ENCODE data around the gene ESPL1. TPM values are rescaled to one million over a fixed set of nuclear protein-coding genes. Genes with fewer than 3 reads are reported as not detected.

The ESPL1 gene
- total RNA-seq, 5 donors from 2014 or later (not counting 1 experiment from before 2014, with no cell fraction given) = 1.2 to 2.5 (median 1.6) TPM

DNA sequence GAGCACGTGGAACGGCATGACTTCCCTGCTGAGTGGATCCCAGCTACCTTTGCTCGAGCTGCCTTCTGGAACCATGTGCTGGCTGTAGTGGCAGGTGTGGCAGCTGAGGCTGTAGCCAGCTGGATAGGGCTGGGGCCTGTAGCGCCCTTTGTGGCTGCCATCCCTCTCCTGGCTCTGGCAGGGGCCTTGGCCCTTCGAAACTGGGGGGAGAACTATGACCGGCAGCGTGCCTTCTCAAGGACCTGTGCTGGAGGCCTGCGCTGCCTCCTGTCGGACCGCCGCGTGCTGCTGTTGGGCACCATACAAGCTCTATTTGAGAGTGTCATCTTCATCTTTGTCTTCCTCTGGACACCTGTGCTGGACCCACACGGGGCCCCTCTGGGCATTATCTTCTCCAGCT lies 14.8 kb upstream of the ESPL1 start:
- H3K4me3 Mint-ChIP-seq = peak overlapping the region; percentile 85 to 99 (median 96)
- peak overlapping the region; percentile 92 to 93 for H3K27ac Mint-ChIP-seq
- peaks cover 38 to 56% (median 46%) of the 10 kb centered on the region in 3 donors for H3K4me1 Mint-ChIP-seq
- H3K9me3 ChIP-seq = no peaks in the 10 kb centered on the region
- H3K27me3 ChIP-seq (replicated peaks in 1 of 2; ENCODE audit: control insufficient read depth in 2 of 2, extremely low read depth in 1 of 2, insufficient read depth in 2 of 2, low read length in 1 of 2) = no peaks in the 10 kb centered on the region
- no peaks in the 10 kb centered on the region for H3K9me3 Mint-ChIP-seq
- ChIA-PET CTCF (interaction anchor here in 1 of 2 donors (0.6 to 3.0 kb wide), 5 partner anchors 9 to 39 kb away, joined by 3 to 22 read pairs (median 6); partner anchors contain the start of gene ESPL1), POLR2A (no interaction called here)
- peaks cover 5% of the 10 kb centered on the region for H3K36me3 Mint-ChIP-seq
- no peaks in the 10 kb centered on the region for H3K27me3 Mint-ChIP-seq
- peaks cover 26 to 51% of the 10 kb centered on the region in 2 experiments for H3K4me1 ChIP-seq (ENCODE audit: control insufficient read depth in 1 of 2, extremely low read depth in 1 of 2, insufficient read depth in 2 of 2, low read length in 2 of 2)
- ATAC-seq (replicated peaks in 1 of 4) = no peak
- H3K27ac ChIP-seq (ENCODE audit: low read length) = no peak overlapping the region
- H3K4me3 ChIP-seq (ENCODE audit: control insufficient read depth in 1 of 2, extremely low read depth in 1 of 2, low read length in 1 of 2) = peak overlapping the region in 1 of 2 donors; percentile 63
- peaks cover 0 to 5% of the 10 kb centered on the region in 2 donors for H3K36me3 ChIP-seq (ENCODE audit: control insufficient read depth in 2 of 2, extremely low read depth in 1 of 2, insufficient read depth in 1 of 2, low read length in 1 of 2)
- 97% methylated on average over 12 of the region's 13 CpGs for WGBS (ENCODE audit: insufficient coverage)
- no peak for DNase-seq

DNA sequence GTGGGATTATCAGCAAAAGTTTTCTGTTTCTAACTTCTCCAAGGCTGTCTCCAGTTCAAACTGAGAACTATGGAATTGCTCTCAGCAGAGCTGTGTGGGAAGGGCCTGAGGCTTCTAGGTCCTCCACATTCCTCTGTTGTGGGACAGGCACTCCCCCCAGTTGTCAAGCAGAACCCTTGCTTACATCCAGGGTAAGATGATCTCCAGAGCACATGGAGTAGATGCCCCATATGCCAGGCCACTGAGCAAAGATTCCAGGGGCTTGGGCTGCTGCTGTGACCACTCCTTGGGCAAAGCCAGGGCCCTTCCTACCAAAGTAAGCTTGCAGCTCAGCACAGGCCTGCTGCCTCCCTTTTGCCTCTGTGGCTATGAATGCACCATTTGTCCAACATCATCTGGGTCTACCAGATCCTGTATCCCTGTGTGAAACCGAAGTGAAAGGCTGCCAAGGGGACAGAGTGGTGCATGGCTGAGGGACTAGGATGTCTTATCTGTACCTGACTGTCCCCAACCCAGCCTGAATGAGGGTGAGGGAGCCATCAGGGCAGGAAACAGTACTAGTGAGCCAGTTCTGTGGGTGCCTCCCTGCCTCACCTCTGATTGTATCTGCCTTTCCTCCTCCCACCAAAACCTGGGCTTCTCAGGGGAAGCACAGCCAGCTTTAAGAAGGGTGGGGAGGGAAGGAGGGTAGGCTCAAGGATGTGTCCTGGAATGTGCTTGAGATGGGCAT lies 13.1 kb upstream of the ESPL1 start:
- Mint-ChIP-seq H3K27me3 (no peaks in the 10 kb centered on the region), H3K27ac (peak overlapping the region; percentile 73 to 81), H3K36me3 (peaks cover 5% of the 10 kb centered on the region), H3K9me3 (no peaks in the 10 kb centered on the region), H3K4me1 (peaks cover 38 to 65% (median 46%) of the 10 kb centered on the region in 3 donors), H3K4me3 (peak overlapping the region in 1 of 3 donors; percentile 31)
- POLR2A ChIA-PET = no interaction called here
- no peaks in the 10 kb centered on the region for H3K27me3 ChIP-seq (replicated peaks in 1 of 2; ENCODE audit: control insufficient read depth in 2 of 2, extremely low read depth in 1 of 2, insufficient read depth in 2 of 2, low read length in 1 of 2)
- no peak overlapping the region for H3K27ac ChIP-seq (ENCODE audit: low read length)
- ATAC-seq (replicated peaks in 1 of 4) (no peak), DNase-seq (no peak)
- no peak overlapping the region for H3K4me3 ChIP-seq (ENCODE audit: control insufficient read depth in 1 of 2, extremely low read depth in 1 of 2, low read length in 1 of 2)
- CTCF ChIA-PET = interaction anchor here (0.5 to 2.6 kb wide), 4 partner anchors 13 to 35 kb away, joined by 3 to 15 read pairs (median 5); partner anchors contain the start of gene ESPL1 (in 1 of the 2)
- peaks cover 26 to 51% of the 10 kb centered on the region in 2 experiments for H3K4me1 ChIP-seq (ENCODE audit: control insufficient read depth in 1 of 2, extremely low read depth in 1 of 2, insufficient read depth in 2 of 2, low read length in 2 of 2)
- 80% methylated on average over 1 of the region's 1 CpG for WGBS (ENCODE audit: insufficient coverage)
- H3K9me3 ChIP-seq = no peaks in the 10 kb centered on the region
- H3K36me3 ChIP-seq (ENCODE audit: control insufficient read depth in 2 of 2, extremely low read depth in 1 of 2, insufficient read depth in 1 of 2, low read length in 1 of 2) = peaks cover 0 to 5% of the 10 kb centered on the region in 2 donors

DNA sequence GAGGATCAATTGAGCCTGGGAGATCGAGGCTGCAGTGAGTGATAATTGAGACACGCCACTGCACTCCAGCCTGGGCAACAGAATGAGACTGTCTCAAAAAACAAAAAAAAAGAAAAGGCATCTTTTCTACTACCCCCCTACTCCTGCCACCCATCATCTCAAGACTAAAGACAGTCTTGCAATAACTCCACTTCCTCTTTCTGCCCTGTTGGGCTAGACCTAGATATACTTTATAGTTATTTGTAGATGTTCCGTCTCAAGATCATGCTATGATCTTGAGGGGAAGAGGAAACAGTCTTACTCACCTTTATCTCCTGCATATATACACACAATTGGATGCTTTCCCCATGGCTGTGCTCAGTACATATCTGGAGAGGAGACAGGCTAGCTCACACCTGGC lies 12.1 kb upstream of the ESPL1 start:
- Mint-ChIP-seq H3K27ac (peak overlapping the region; percentile 60 to 81), H3K36me3 (peaks cover 5% of the 10 kb centered on the region), H3K4me1 (peaks cover 38 to 61% (median 46%) of the 10 kb centered on the region in 3 donors), H3K27me3 (no peaks in the 10 kb centered on the region), H3K4me3 (no peak overlapping the region), H3K9me3 (no peaks in the 10 kb centered on the region)
- Histone ChIP-seq H3K27ac (ENCODE audit: low read length) (no peak overlapping the region), H3K27me3 (replicated peaks in 1 of 2; ENCODE audit: control insufficient read depth in 2 of 2, extremely low read depth in 1 of 2, insufficient read depth in 2 of 2, low read length in 1 of 2) (no peaks in the 10 kb centered on the region), H3K4me1 (ENCODE audit: control insufficient read depth in 1 of 2, extremely low read depth in 1 of 2, insufficient read depth in 2 of 2, low read length in 2 of 2) (peaks cover 26 to 49% of the 10 kb centered on the region in 2 experiments), H3K36me3 (ENCODE audit: control insufficient read depth in 2 of 2, extremely low read depth in 1 of 2, insufficient read depth in 1 of 2, low read length in 1 of 2) (peaks cover 0 to 5% of the 10 kb centered on the region in 2 donors), H3K9me3 (no peaks in the 10 kb centered on the region), H3K4me3 (ENCODE audit: control insufficient read depth in 1 of 2, extremely low read depth in 1 of 2, low read length in 1 of 2) (no peak overlapping the region)
- no CpG with 5 or more reads among the region's 3 CpGs for WGBS (ENCODE audit: insufficient coverage)
- CTCF ChIA-PET = interaction anchor here in 1 of 2 donors (0.9 to 1.0 kb wide), 2 partner anchors 12 to 20 kb away, joined by 3 read pairs; no protein-coding TSS in a partner anchor
- POLR2A ChIA-PET = no interaction called here
- DNase-seq = no peak
- ATAC-seq (replicated peaks in 1 of 4) = no peak

- 88% methylated on average over 2 of the region's 7 CpGs for whole genome bisulfite sequencing (ENCODE audit: insufficient coverage)
- DNase-seq = no peak
- no peak overlapping the region for H3K27ac ChIP-seq (ENCODE audit: low read length)
- no peaks in the 10 kb centered on the region for H3K9me3 Mint-ChIP-seq
- peaks cover 0 to 4% of the 10 kb centered on the region in 2 donors for H3K36me3 ChIP-seq (ENCODE audit: control insufficient read depth in 2 of 2, extremely low read depth in 1 of 2, insufficient read depth in 1 of 2, low read length in 1 of 2)
- H3K4me3 Mint-ChIP-seq = no peak overlapping the region
- H3K4me1 ChIP-seq (ENCODE audit: control insufficient read depth in 1 of 2, extremely low read depth in 1 of 2, insufficient read depth in 2 of 2, low read length in 2 of 2) = peaks cover 17 to 25% of the 10 kb centered on the region in 2 experiments
- no peak for ATAC-seq (replicated peaks in 1 of 4)
- ChIA-PET CTCF (interaction anchor here in 1 of 2 donors (0.6 to 1.5 kb wide), 3 partner anchors 9 to 194 kb away, joined by 4 to 6 read pairs (median 4); partner anchors contain the start of genes ESPL1 and PFDN5), POLR2A (no interaction called here)
- H3K4me1 Mint-ChIP-seq = peaks cover 24 to 38% (median 25%) of the 10 kb centered on the region in 3 donors
- no peaks in the 10 kb centered on the region for H3K27me3 Mint-ChIP-seq
- no peaks in the 10 kb centered on the region for H3K27me3 ChIP-seq (replicated peaks in 1 of 2; ENCODE audit: control insufficient read depth in 2 of 2, extremely low read depth in 1 of 2, insufficient read depth in 2 of 2, low read length in 1 of 2)
- H3K36me3 Mint-ChIP-seq = no peaks in the 10 kb centered on the region
- H3K9me3 ChIP-seq = no peaks in the 10 kb centered on the region
- H3K4me3 ChIP-seq (ENCODE audit: control insufficient read depth in 1 of 2, extremely low read depth in 1 of 2, low read length in 1 of 2) = no peak overlapping the region
- H3K27ac Mint-ChIP-seq = peak overlapping the region; percentile 48 to 63
Observed at GRCh38 chr12:53258541-53259539, 9.3 kb upstream of the ESPL1 start.

DNA sequence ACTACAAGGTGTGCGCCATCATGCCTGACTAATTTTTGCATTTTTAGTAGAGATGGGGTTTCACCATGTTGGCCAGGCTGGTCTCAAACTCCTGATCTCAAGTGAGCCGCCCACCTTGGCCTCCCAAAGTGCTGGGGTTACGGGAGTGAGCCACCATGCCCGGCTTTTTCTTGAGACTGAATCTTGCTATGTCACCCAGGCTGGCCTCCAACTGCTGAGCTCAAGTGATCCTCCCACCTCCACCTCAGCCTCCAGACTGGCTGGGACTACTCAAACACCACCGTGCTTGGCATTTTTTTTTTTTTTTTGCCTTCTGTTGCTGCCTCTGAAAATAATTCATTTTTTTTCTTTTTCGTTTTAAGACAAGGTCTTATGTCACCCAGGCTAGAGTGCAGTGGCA lies 8.2 kb upstream of the ESPL1 start:
- Mint-ChIP-seq H3K27ac (peak overlapping the region in 1 of 2 donors; percentile 28), H3K27me3 (no peaks in the 10 kb centered on the region), H3K36me3 (no peaks in the 10 kb centered on the region), H3K4me1 (peaks cover 16 to 30% (median 18%) of the 10 kb centered on the region in 3 donors), H3K9me3 (no peaks in the 10 kb centered on the region), H3K4me3 (no peak overlapping the region)
- Histone ChIP-seq H3K27me3 (replicated peaks in 1 of 2; ENCODE audit: control insufficient read depth in 2 of 2, extremely low read depth in 1 of 2, insufficient read depth in 2 of 2, low read length in 1 of 2) (no peaks in the 10 kb centered on the region), H3K36me3 (ENCODE audit: control insufficient read depth in 2 of 2, extremely low read depth in 1 of 2, insufficient read depth in 1 of 2, low read length in 1 of 2) (no peaks in the 10 kb centered on the region), H3K9me3 (no peaks in the 10 kb centered on the region), H3K27ac (ENCODE audit: low read length) (no peak overlapping the region), H3K4me3 (ENCODE audit: control insufficient read depth in 1 of 2, extremely low read depth in 1 of 2, low read length in 1 of 2) (no peak overlapping the region), H3K4me1 (ENCODE audit: control insufficient read depth in 1 of 2, extremely low read depth in 1 of 2, insufficient read depth in 2 of 2, low read length in 2 of 2) (peaks cover 14 to 16% of the 10 kb centered on the region in 2 experiments)
- POLR2A ChIA-PET = interaction anchor here (0.6 to 0.7 kb wide), 4 partner anchors 18 to 233 kb away, joined by 3 to 11 read pairs (median 6); no protein-coding TSS in a partner anchor
- WGBS (ENCODE audit: insufficient coverage) = 90% methylated on average over 5 of the region's 6 CpGs
- no peak for DNase-seq
- CTCF ChIA-PET = interaction anchor here (0.5 to 0.7 kb wide), 9 partner anchors 11 to 1132 kb away, joined by 3 to 5 read pairs (median 3); no protein-coding TSS in a partner anchor
- no peak for ATAC-seq (replicated peaks in 1 of 4)

All from T-cell (primary cell).